Occipital lobe (tissue), 2 donors: ENCODE results near the gene AKAP7. TPM values are rescaled to one million over a fixed set of nuclear protein-coding genes. Genes with fewer than 3 reads are reported as not detected.

Experiments used
- DNase-seq: peaks from one replicate; lab custom pipeline; 2025; lab: John Stamatoyannopoulos, UW
- total RNA-seq: library from RNA; depleted of rRNA; stranded (reverse); fragments of >200 nt; gene quantifications from one replicate; pipeline ENCODE4 v1.2.3, GENCODE V29; 2014

Gene AKAP7
- total RNA-seq, 1 donor from 2014 or later: 212 TPM

DNA sequence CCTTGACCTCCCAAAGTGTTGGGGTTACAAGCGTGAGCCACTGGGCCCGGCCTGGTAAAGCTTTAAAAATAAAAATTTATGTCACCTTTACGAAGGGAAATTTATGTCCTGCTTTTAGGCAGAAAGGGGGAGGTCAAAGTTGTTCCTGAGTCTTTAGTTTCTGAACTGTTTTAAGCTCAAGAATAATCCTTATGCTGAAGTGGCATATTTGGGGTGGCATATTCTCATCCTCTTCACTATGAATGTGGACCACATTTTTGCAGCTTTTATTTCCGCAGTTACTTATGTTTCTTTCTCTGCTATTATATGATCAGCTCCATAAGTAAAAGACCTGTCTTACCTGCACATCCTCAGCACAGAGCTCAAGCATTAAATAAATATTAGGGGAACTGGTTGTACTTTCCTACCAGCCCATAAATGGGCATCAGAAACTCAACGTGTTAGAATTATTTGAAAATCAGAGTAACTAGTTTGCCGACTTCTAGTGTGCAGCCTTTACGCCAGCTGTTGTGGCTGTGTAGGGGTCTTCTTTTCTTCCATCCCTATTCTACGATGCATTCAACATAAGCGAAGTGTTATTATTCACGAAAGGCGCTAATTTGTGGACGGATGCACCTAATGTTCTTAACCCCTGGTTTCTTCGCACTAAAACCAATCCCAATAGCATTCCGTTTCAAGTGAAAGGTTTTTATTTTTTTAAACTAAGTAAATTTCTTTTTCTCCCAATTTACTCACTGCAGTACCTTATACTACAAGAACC is 867 bp upstream of the AKAP7 start:
- no peak for DNase-seq

DNA sequence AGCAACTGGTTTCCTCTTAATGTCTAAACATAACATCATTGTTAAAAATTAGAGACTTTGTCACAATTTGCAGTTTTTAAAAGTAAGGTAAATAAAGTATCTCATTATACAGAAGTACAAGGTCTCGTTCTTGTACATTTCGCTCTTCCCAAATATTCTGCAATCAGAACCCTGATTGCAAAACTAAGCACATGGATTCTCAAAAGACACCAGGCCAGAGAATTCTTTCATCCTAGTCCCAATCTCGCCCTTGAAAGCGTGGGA is 355 bp upstream of the AKAP7 start:
- DNase-seq: no peak

DNA sequence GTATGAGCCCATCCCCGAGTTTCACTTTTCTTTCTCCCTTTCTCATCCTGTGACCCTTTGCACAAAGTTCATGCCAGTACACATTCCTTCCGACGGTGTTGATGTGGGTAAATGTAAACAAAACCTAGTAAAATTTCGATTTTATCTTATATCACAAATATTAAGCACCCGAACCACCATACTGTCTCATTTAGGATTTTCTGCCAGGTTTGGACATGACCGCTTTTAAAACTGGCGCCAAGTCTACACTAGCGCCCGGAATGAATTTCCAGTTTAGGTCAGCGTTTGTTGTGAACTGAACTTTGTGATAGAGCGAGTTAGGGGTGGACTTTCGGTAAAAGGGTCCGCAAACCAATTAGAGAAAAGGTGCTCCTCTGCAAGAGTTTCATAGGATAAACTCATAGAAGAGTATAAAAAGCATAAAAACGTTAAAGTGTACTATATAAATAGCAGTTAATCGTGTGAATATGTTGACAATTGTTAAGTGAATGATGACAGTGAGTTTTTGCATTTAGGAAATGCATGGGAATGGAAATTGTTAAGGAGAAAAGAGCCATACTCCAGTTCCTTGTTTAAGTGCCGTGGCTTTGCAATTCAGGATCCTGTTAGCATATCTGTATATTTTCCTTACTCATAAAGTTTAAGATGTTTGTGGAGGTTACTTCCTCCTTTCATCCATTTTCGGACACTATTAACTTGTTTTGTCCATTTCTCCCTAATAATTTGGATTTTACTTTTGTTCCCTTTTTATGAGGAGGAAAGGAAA is 937 bp downstream of the AKAP7 start:
- DNase-seq: no peak

GRCh38 chr6:131139599-131139998 is 4.3 kb downstream of the AKAP7 start:
- no peak for DNase-seq

GRCh38 chr6:131143319-131143718 is 8.1 kb downstream of the AKAP7 start:
- DNase-seq: no peak

GRCh38 chr6:131146865-131147264 is 11.6 kb downstream of the AKAP7 start:
- DNase-seq: no peak

- no peak for DNase-seq
Observed at GRCh38 chr6:131156411-131156810, 21.1 kb downstream of the AKAP7 start.

DNA sequence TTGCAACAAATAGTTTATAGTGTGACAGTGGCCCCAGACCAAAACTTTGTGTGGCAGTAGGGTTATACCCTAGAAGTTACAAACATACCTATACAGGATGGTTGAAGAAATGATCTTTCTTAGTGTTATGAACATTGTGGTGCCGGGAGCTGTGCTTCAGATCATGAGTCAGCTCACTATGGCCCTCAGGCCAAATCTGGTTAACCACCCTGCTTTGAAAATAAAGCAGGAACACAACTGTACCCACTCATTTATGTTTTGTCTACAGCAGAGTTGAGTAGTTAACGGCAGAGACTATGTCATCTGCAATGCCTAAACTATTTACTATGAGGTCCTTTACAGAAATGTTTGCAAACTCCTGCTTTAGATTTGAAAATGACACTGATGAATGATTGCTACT is 24.3 kb downstream of the AKAP7 start:
- DNase-seq: no peak

GRCh38 chr6:131160254-131160758 is 25.0 kb downstream of the AKAP7 start:
- DNase-seq: no peak

- DNase-seq: no peak
Observed at GRCh38 chr6:131161987-131162386, 26.7 kb downstream of the AKAP7 start.

DNA sequence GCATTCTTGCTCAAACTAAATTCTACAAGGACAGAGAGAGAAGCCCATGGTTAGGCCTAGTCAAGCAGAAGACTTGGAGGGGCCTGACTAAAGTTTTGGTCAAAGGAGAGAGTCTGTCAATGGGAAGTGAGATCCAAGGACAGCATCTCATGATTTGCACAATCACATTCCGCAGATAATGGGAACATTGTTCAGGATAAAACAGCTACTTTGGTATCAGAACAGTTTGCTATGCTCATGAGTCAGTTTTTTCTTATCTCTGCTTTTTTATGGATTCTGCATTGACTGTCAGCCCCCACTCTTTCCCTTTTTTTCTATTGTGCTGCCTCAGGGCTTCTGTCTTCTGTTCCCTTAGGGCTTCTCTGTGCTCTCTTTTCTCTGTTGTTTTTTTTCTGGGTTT is 28.6 kb downstream of the AKAP7 start:
- DNase-seq: no peak

DNA sequence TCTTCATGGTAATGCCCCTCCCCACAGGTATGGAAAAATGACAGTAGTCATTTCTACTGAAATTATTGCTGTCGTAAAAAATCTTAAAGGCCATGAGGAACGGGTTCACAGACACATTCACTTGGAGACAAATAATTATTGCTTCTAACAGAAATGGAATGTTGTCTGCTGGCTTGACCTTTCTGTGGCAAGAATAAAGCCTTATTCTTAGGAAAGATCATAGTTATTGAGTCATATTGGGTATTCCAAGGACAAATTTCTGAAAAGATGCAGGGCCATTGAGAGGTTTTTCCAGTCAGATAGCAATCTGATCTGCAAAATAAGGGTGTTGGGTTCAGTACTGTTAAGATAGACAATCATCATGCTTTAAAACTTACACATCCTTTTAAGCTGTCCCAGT is 29.2 kb downstream of the AKAP7 start:
- DNase-seq: no peak

- no peak for DNase-seq
Observed at GRCh38 chr6:131167773-131168172, 32.5 kb downstream of the AKAP7 start.

GRCh38 chr6:131169613-131170012 is 34.3 kb downstream of the AKAP7 start:
- DNase-seq: no peak

- DNase-seq: no peak
Observed at GRCh38 chr6:131172222-131172621, 37.0 kb downstream of the AKAP7 start.

DNA sequence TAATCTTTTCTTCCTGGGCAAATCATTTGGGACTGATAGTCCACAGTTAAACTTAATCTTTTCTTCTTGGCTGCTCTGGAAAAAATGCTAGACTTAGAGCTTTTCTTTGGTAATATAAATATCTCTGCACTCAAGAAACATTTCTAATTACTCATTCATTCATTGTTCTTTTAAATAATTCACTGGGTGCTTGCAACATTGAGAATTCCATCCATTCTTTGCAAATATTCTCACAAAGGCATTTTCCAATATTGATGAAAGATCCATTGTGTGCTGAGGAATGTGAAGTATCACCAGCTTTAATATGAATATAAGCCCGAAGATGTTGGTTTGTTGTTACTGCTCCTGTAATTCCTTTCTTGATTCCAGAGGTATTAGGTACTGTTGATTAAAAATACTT is 38.4 kb downstream of the AKAP7 start:
- DNase-seq: no peak

DNA sequence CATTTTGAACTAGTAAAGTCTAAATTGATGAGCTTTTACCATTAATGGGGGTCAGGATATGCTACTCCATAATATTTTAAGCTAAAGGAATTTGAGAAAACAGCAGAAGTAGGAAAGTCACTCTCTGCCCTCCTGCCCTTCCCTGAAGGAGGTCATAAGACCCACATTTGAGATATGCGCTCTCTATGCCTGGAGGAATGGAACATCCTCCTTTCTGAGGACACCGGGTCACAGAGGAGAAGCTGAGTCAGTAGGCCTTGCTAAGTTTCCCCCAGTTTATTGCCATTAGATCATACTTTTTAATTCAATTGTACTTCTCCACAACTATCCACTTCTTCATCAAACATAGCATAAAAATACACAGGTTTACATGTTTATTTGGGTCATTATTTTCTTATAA is 40.3 kb downstream of the AKAP7 start:
- no peak for DNase-seq

DNA sequence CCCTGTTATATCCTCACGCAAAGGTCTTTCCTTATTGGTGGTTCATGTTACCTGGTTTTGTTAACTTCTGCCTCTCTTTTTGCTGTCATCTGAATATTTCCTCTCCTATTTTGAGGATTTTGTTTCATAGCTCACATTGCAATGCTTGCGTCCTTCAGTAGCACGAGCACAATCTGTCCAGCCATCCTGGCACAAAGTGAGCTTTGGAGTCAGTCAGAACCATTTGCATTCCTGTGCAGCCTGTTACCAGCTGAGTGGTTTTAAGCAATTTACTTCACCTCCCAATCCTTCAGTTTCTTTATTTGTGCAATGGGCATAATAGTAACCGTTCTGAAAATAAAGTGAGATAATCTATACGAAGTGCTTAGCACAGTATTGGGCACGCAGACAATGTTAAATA is 42.7 kb downstream of the AKAP7 start:
- DNase-seq: no peak

DNA sequence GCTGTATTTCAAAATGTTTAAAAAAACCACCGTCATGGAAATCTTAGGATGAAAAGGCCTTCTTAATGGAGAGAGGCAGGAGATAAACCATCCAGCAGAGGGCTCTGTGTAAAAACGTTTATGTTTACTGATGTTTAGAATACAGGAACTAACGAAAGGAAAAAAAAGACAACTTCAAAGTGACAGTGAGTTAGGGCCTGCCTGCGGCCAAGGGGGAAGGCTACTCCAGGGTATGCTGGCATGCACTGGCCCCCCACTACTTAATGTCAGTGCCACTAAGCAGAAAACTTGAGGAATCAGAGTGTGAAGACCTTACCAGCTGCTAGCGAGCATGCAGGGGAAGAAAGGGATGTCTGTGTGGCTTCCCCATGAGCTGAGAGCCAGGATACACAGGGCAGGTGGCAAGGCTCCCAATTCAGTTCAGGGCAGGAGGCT is 47.7 kb downstream of the AKAP7 start:
- no peak for DNase-seq

DNA sequence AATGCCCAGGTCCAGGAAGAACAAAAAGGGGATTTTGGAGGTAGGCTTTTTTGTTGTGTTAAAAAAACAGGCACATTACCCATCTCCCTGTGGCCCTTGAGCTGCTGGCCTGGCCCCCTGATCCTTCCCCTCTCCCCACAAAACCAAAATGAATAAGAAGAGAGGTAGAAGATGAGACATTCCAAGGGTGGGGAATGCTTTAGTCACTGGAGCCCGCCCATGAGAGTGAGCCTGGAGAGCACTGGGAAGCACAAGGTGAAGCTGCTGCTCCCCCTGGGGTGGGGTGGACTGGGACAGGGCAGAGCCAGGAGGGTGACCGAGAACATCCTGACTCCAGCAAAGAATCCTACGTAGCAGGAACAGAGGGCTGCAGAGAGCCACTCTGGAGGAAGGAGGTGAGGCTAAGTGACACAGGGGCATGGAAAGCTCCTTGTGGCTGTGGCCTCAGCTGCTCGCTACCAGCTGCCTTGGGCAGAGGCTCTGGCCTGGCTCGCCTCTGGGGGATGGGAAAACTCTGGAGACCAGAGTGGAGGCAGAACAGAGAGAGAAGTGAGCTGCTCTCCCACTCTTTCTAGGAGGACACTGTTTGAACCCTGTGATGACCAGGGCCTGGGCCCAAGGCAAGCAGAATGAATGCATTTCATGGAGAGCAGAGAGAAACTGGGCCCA is 48.3 kb downstream of the AKAP7 start:
- DNase-seq: no peak

DNA sequence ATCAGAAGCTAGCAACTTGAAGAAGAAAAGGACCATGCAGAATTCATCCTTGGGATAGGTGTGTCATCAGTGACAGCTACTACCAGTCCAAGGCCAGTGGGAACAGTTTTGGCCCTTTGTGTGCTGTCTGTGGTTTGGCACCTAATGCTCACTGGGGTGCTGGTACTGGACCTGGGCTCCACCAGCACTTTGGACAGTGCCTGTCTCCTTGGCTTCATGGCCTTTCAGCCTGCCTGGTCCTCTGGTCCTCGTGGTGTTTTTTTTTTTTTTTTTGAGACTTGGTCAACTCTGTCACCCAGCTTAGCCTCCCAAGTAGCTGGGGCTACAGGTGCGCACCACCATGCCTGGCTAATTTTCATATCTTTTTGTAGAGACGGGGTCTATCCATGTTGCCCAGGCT is 56.3 kb downstream of the AKAP7 start:
- DNase-seq: no peak

- DNase-seq: no peak
Observed at GRCh38 chr6:131197716-131198115, 62.4 kb downstream of the AKAP7 start.
